HG03039 (cell line): ENCODE measurements around the gene ELOVL4.

Experiments used
- ATAC-seq: cut with Tn5 transposase; IDR thresholded peaks from one replicate; pipeline ENCODE4 v1.9.1; 2021; ENCODE audit warnings: mild to moderate bottlenecking, moderate library complexity; ENCODE audit not compliant: unreplicated experiment

ELOVL4 gene

GRCh38 chr6:79947191-79948186 is at the start of gene ELOVL4:
TSS of gene ELOVL4 (minus strand) at chr6:79947553. CDS start at chr6:79947279, 274 bp downstream.
- peak; percentile 50 for ATAC-seq

GRCh38 chr6:79993911-79994309 is 46.6 kb upstream of the ELOVL4 start:
- no peak for ATAC-seq

- ATAC-seq: no peak
Observed at GRCh38 chr6:79993012-79993910, 45.9 kb upstream of the ELOVL4 start.

GRCh38 chr6:79989641-79990040 is 42.3 kb upstream of the ELOVL4 start:
- no peak for ATAC-seq

- ATAC-seq: no peak
Observed at GRCh38 chr6:79985128-79985527, 37.8 kb upstream of the ELOVL4 start.

- no peak for ATAC-seq
Observed at GRCh38 chr6:79984261-79984660, 36.9 kb upstream of the ELOVL4 start.

- ATAC-seq: no peak
Observed at GRCh38 chr6:79981652-79982051, 34.3 kb upstream of the ELOVL4 start.

- ATAC-seq: no peak
Observed at GRCh38 chr6:79971193-79971592, 23.8 kb upstream of the ELOVL4 start.

GRCh38 chr6:79969784-79970183 is 22.4 kb upstream of the ELOVL4 start:
- ATAC-seq: no peak

GRCh38 chr6:79967178-79967577 is 19.8 kb upstream of the ELOVL4 start:
- no peak for ATAC-seq

- no peak for ATAC-seq
Observed at GRCh38 chr6:79964607-79965081, 17.3 kb upstream of the ELOVL4 start.

GRCh38 chr6:79954849-79955248 is 7.5 kb upstream of the ELOVL4 start:
- ATAC-seq: no peak

GRCh38 chr6:79949233-79949632 is 1.9 kb upstream of the ELOVL4 start:
- peak; percentile 62 for ATAC-seq

GRCh38 chr6:79946272-79947190 is 822 bp downstream of the ELOVL4 start:
- peak; percentile 17 for ATAC-seq

GRCh38 chr6:79943133-79943532 is 4.2 kb downstream of the ELOVL4 start:
- ATAC-seq: no peak

GRCh38 chr6:79941489-79942151 is 5.7 kb downstream of the ELOVL4 start:
- ATAC-seq: no peak

GRCh38 chr6:79928478-79928998 is 18.8 kb downstream of the ELOVL4 start:
- ATAC-seq: no peak

GRCh38 chr6:79927758-79928157 is 19.6 kb downstream of the ELOVL4 start:
- ATAC-seq: no peak

GRCh38 chr6:79923270-79923669 is 24.1 kb downstream of the ELOVL4 start:
- ATAC-seq: no peak
